ENCODE data around the gene GALT.

GALT gene

DNA sequence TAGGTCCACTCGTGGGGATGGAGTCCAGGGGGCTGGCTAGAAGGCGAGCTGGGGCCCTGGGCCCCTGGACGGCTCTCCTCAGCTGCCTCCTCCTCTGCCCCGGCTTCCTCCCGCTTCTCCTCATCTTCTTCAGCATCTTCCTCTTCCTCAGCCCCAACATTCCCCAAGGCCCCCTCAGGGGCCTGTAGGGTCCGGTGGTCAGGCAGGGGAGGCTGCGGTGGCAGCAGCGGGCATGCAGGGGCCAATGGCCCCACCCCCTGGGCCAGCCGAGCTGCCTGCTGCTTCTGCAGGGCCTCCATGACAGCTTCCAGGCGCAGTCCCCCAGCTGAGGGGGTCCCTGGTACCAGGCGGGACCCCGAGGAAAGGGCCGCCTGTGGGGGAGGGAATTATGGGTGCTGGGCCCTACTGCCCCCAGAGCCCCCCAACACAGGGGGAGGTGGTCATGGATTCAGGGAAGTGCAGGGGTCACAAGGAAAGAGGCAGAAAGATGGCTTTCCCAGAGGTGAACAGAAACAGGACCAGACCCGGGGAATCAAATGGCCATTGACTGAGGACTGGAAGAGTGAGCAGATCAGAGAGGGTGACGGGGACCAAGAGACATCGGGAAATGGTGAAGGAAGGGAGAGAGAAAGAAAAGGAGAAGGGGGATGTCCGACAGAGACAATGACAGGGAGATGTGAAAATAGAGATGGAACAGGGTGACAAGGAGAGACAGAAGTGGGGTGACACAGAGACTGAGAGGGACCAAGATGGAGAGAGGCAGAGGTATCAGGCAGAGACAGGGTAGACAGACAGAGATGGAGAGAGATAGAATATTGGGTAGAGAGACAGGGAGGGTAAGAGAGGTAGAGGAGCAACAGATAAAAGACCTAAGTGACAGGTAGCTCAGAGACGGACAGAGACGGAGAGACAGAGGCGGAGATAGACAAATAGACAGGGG, 18.5 kb upstream of the GALT start:
- no peak for DNase-seq (ENCODE audit: low read depth)
- H3K4me3 ChIP-seq (ENCODE audit: low read length) = no peak overlapping the region
- TF ChIP-seq, protein P1, sequence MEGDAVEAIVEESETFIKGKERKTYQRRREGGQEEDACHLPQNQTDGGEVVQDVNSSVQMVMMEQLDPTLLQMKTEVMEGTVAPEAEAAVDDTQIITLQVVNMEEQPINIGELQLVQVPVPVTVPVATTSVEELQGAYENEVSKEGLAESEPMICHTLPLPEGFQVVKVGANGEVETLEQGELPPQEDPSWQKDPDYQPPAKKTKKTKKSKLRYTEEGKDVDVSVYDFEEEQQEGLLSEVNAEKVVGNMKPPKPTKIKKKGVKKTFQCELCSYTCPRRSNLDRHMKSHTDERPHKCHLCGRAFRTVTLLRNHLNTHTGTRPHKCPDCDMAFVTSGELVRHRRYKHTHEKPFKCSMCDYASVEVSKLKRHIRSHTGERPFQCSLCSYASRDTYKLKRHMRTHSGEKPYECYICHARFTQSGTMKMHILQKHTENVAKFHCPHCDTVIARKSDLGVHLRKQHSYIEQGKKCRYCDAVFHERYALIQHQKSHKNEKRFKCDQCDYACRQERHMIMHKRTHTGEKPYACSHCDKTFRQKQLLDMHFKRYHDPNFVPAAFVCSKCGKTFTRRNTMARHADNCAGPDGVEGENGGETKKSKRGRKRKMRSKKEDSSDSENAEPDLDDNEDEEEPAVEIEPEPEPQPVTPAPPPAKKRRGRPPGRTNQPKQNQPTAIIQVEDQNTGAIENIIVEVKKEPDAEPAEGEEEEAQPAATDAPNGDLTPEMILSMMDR (IDR thresholded peaks at IDR 0.05; ENCODE audit: insufficient read depth, low read depth, low read length, missing control alignments) = no peak

DNA sequence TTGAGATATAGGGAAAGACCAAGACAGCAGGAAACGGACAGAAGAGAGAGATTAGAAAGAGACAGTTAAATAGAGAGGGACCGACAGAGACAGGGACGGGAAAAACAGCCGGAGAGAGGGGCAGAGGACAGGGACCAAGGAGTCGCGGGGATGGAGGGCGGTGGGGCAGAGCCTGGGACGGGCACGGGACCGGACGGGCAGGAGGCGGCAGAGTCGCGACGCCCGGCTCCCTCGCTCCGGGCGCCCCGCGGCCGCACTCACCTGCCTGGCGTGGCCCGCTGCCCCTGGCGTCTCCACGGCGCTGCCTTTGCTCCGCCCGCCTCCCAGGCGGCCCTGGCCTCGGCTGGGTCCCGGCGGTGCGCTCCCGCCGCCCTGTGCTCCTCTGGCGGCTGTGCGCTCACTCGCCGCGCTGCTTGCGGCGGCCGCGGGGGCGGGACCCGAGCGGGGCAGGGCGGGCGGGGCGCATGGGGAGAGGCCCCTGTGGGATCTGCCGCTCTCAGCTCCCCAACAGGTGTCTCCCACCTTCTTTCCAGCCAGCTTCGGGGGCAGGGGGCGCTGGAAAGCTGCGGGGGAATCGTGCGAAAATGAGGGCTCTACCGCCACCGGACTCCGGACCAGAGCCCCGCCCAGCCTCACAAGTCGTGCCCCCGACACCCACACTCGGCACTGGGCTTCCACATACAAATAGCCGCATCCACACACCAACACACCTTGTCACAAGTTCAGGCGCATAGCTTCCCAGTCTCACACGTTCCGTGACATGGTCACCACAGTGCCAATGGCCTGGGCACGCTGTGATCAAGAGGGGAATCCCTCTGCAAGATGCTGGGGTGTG, 17.6 kb upstream of the GALT start, which contains the start of gene ARID3C:
ARID3C (minus strand) TSS at position 411 of the 835 bp plus-strand sequence. CDS start 1,052 bp downstream, outside the sequence.
- DNase-seq (ENCODE audit: low read depth) = peak; percentile 43
- peak within 1 kb of the TSS; percentile 30 for H3K4me3 ChIP-seq (ENCODE audit: low read length)
- TF ChIP-seq, protein P1 (IDR thresholded peaks at IDR 0.05; ENCODE audit: insufficient read depth, low read depth, low read length, missing control alignments) = no peak

DNA sequence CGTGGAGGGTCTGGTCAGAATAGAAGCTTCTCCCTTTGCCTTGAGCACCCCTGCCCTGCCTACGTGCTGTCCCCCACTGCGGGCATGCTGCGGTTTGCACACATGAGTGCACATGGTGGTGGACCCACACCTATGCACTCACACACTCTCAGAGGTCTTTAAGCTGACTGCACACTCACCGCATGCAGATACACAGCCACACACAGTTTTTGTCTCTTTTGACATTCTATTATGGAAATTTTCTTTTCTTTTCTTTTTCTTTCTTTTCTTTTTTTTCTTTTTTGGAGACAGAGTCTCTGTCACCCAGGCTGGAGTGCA, 17.0 kb upstream of the GALT start:
- no peak for DNase-seq (ENCODE audit: low read depth)
- TF ChIP-seq, protein P1 (IDR thresholded peaks at IDR 0.05; ENCODE audit: insufficient read depth, low read depth, low read length, missing control alignments) = no peak
- no peak overlapping the region for H3K4me3 ChIP-seq (ENCODE audit: low read length)

DNA sequence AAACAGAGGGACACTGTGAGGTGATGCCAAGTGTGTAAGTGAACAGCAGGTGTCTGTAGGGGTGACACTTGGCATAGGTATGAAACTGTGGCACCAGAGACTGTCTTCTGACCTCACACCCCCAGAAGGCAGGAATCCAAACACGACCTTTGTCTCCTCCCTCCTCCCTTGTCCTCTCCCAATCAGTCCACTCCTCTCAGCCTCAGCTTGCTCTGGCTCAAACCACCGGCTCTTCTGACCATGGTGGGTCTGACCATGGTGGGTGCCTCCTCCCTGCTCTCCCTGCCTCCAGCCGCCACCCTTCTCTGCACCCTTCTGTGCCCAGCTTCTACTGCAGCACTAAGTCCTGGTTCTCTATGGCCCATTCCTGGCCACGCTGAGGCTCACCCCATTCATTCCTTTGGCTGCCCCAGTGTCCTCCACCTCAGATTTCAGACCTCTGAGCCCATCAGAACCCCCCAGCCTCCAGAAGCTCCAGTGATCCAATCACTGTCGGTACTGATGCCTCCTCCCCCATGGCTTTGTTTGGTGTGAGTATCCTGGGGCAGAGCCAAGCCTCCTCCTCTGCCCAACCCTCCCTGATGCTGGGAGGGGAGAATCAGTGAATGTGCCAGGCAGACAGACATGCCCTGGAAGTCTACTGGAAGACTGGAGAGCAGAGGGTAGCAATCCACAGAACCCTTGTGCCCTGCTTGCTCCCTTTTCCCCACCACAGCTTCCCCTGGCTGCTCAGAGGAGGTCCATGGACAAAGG, 15.9 kb upstream of the GALT start:
- H3K4me3 ChIP-seq (ENCODE audit: low read length) = no peak overlapping the region
- TF ChIP-seq, protein P1 (IDR thresholded peaks at IDR 0.05; ENCODE audit: insufficient read depth, low read depth, low read length, missing control alignments) = no peak
- peak; percentile 50 for DNase-seq (ENCODE audit: low read depth)

DNA sequence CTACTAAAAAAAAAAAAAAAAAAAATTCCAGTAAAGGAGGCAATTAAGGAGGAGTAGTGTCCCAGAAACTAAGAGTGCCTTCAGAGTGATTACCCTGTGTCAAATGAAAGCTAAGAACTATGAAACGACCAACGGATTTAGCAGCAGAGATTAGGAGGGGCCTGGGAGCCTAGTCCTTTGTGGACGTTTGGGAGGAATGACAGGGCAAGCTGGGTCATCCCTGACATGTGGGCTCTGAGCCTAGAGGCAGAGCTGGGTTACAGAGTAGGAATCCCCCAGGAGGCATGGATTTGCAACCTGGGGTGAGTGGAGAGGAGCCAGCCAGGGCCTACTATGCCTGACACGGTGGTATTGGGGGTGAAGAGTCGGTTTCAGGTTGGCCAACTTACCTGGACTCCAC, 13.3 kb upstream of the GALT start:
- TF ChIP-seq, protein P1 (IDR thresholded peaks at IDR 0.05; ENCODE audit: insufficient read depth, low read depth, low read length, missing control alignments) = no peak

DNA sequence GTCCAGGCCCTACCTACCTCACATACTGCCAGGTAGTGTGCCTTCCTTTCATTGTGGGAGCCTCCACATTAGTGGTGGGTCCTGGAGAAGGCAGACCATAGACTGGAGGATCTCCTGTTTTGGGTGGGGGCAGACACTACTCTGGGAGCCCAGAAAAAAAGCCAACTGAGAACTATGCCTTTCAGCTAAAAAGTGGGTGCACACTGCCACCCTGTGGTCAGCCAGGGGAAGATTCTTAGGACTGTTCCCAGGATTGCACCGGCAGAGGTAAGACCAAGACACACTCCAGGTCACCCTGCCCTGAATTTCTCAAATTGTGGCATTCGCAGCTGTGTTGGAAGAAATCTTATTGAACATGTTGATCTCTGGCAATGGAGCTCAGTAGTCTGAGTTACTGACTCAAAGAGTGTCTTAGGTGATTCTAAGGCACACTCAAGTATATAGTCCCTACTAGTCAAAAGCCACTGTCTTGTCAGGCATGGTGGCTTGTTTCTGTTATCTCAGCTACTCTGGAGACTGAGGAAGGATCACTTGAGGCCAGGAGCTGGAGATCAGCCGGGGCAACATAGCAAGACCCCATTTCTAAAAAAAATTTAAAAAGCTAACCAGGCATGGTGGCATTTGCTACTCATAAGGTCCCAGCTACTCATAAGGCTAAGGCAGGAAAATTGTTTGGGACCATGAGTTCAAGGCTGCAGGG, 12.5 kb upstream of the GALT start:
- peak; percentile 77 for DNase-seq (ENCODE audit: low read depth)
- no peak overlapping the region for H3K4me3 ChIP-seq (ENCODE audit: low read length)
- TF ChIP-seq, protein P1 (IDR thresholded peaks at IDR 0.05; ENCODE audit: insufficient read depth, low read depth, low read length, missing control alignments) = peak; percentile 87

More for the DNA sequence above, 13.3 kb upstream of the GALT start:
- no peak for DNase-seq (ENCODE audit: low read depth)
- no peak overlapping the region for H3K4me3 ChIP-seq (ENCODE audit: low read length)
